A549 (cell line): ENCODE measurements around the gene EML1. TPM values are rescaled to one million over a fixed set of nuclear protein-coding genes. Genes with fewer than 3 reads are reported as not detected.
A peak's percentile ranks its signal among the peaks of the same experiment; 100 is the strongest.

Source experiments
- ATAC-seq, 2 experiments: fragments of 200-7000 bp in 1 of 2; fragments of >200 bp in 1 of 2; cut with Nextera tagmentation in 1 of 2; cut with Tn5 transposase in 1 of 2; 3 replicates each; pipeline versions ENCODE4 v1.8.0 to v1.9.1; 2018 to 2020; ENCODE audit warnings: mild to moderate bottlenecking in 1 of 2, moderate library complexity in 1 of 2
- CTCF ChIA-PET: fragments of 300-600 bp; sonication (Branson Sonifier 250); formaldehyde crosslinking; extraction: SDS; loops from one replicate; lab custom pipeline; 2021; ENCODE audit warnings: antibody characterized with exemption, inconsistent platforms; lab: Yijun Ruan, JAX
- POLR2A ChIA-PET: fragments of 350-600 bp; formaldehyde crosslinking; extraction: SDS; loops from one replicate; lab custom pipeline; 2021; ENCODE audit warnings: antibody characterized with exemption, inconsistent platforms; lab: Yijun Ruan, JAX
- DNase-seq, 2 experiments: peaks; one replicate each; pipeline versions ENCODE4 v3.0.0 to v3.0.0-alpha.2; 2011 to 2016; ENCODE audit warnings: low read depth in 1 of 2, low spot score in 1 of 2
- FAIRE-seq: peaks from 2 replicates; lab custom pipeline; 2011; peaks lifted over from hg19 to GRCh38; lab: Jason Lieb, UNC
- H3K27ac ChIP-seq, 2 experiments: fragments of >200 bp; sonication (Bioruptor Twin); formaldehyde crosslinking; 3 replicates each; pipeline ENCODE4 v1.5.1; 2016 to 2017
- H3K4me1 ChIP-seq: fragments of >200 bp; sonication (Bioruptor Twin); formaldehyde crosslinking; 3 replicates; pipeline ENCODE4 v1.6.1; 2016
- H3K4me2 ChIP-seq: fragments of >200 bp; sonication (Bioruptor Twin); formaldehyde crosslinking; 3 replicates; pipeline ENCODE4 v1.6.1; 2016
- H3K4me3 ChIP-seq: fragments of >200 bp; sonication (Bioruptor Twin); formaldehyde crosslinking; 3 replicates; pipeline ENCODE4 v1.5.1; 2016
- H3K9me3 ChIP-seq: fragments of >200 bp; sonication (Bioruptor Twin); formaldehyde crosslinking; 3 replicates; pipeline ENCODE4 v1.6.1; 2016
- ATOH8 ChIP-seq: fragments of 250-450 bp; sonication (Bioruptor Pico); IDR thresholded peaks from 2 replicates; pipeline ENCODE4 v1.5.0; 2020; ENCODE audit warnings: low read depth, mild to moderate bottlenecking, moderate library complexity
- BCL3 ChIP-seq: fragments of >200 bp; sonication (Bioruptor Twin); formaldehyde crosslinking; IDR thresholded peaks from 3 replicates; pipeline ENCODE4 v1.6.1; 2016
- BHLHE40 ChIP-seq: IDR thresholded peaks from 2 replicates; pipeline ENCODE4 v1.6.1; 2012; ENCODE audit warnings: low read depth, low read length, inconsistent platforms
- CBX8 ChIP-seq: fragments of 200-600 bp; sonication (generic); IDR thresholded peaks from 2 replicates; pipeline ENCODE4 v1.6.1; 2016
- CHD2 ChIP-seq: fragments of 150-350 bp; IDR thresholded peaks from 2 replicates; pipeline ENCODE4 v1.6.1; 2014; ENCODE audit warnings: low read length; ENCODE audit not compliant: partially characterized antibody
- EHMT2 ChIP-seq: fragments of 200-600 bp; sonication (generic); IDR thresholded peaks from 2 replicates; pipeline ENCODE4 v1.6.1; 2016; ENCODE audit warnings: antibody characterized with exemption, low read depth, mild to moderate bottlenecking, moderate library complexity
- EP300 ChIP-seq, 2 experiments: fragments of >200 bp; sonication (Bioruptor Twin); formaldehyde crosslinking; IDR thresholded peaks; 2 replicates in 1 of 2; 3 replicates in 1 of 2; pipeline ENCODE4 v1.6.1; 2016 to 2017
- ESRRA ChIP-seq: fragments of 150-350 bp; IDR thresholded peaks from 2 replicates; pipeline ENCODE4 v1.6.1; 2014; ENCODE audit warnings: mild to moderate bottlenecking, low read length, borderline replicate concordance
- FOXS1 ChIP-seq: fragments of 250-450 bp; sonication (Bioruptor Pico); IDR thresholded peaks from 2 replicates; pipeline ENCODE4 v1.5.0; 2020; ENCODE audit warnings: mild to moderate bottlenecking, moderate library complexity
- GATA3 ChIP-seq: IDR thresholded peaks from 2 replicates; pipeline ENCODE4 v1.6.1; 2012; ENCODE audit warnings: borderline replicate concordance
- HMGXB4 ChIP-seq: fragments of 250-450 bp; sonication (Bioruptor Pico); IDR thresholded peaks from 2 replicates; pipeline ENCODE4 v1.5.0; 2021; ENCODE audit warnings: mild to moderate bottlenecking, moderate library complexity, borderline replicate concordance
- JUN ChIP-seq, 2 experiments: fragments of >200 bp; sonication (Bioruptor Twin); formaldehyde crosslinking; IDR thresholded peaks; 2 replicates in 1 of 2; 3 replicates in 1 of 2; pipeline ENCODE4 v1.6.1; 2016 to 2017
- JUNB ChIP-seq: fragments of >200 bp; sonication (Bioruptor Twin); formaldehyde crosslinking; IDR thresholded peaks from 2 replicates; pipeline ENCODE4 v1.6.1; 2016
- KDM1A ChIP-seq: fragments of 200-600 bp; sonication (generic); IDR thresholded peaks from 2 replicates; pipeline ENCODE4 v1.6.1; 2016; ENCODE audit warnings: low read depth, mild to moderate bottlenecking
- KDM5A ChIP-seq: fragments of 200-600 bp; sonication (generic); IDR thresholded peaks from 2 replicates; pipeline ENCODE4 v1.6.1; 2016; ENCODE audit warnings: antibody characterized with exemption, mild to moderate bottlenecking
- MAFK ChIP-seq: fragments of 450-650 bp; IDR thresholded peaks from 2 replicates; pipeline ENCODE4 v1.6.1; 2014; ENCODE audit not compliant: partially characterized antibody
- MAZ ChIP-seq: fragments of 150-350 bp; IDR thresholded peaks from 2 replicates; pipeline ENCODE4 v1.6.1; 2014; ENCODE audit warnings: antibody characterized with exemption, low read depth, low read length, borderline replicate concordance
- MYC ChIP-seq: IDR thresholded peaks from 2 replicates; pipeline ENCODE4 v1.6.1; 2012; ENCODE audit warnings: mild to moderate bottlenecking, inconsistent platforms, low read length, improper control_type of control experiment, borderline replicate concordance
- POLR2A ChIP-seq: IDR thresholded peaks from 2 replicates; pipeline ENCODE4 v1.6.1; 2012; ENCODE audit warnings: mild to moderate bottlenecking, low read length
- RFX5 ChIP-seq: fragments of 450-650 bp; IDR thresholded peaks from 2 replicates; pipeline ENCODE4 v1.7.1; 2014; ENCODE audit warnings: antibody characterized with exemption, mild to moderate bottlenecking, moderate library complexity
- RNF2 ChIP-seq: fragments of 200-600 bp; sonication (generic); IDR thresholded peaks from 2 replicates; pipeline ENCODE4 v1.6.1; 2016; ENCODE audit warnings: low read depth, mild to moderate bottlenecking, antibody characterized with exemption, moderate library complexity, borderline replicate concordance
- SMC3 ChIP-seq: fragments of >200 bp; sonication (Bioruptor Twin); formaldehyde crosslinking; IDR thresholded peaks from 3 replicates; pipeline ENCODE4 v1.6.1; 2018; ENCODE audit warnings: inconsistent platforms
- SREBF2 ChIP-seq: fragments of 450-650 bp; IDR thresholded peaks from 2 replicates; pipeline ENCODE4 v1.6.1; 2014; ENCODE audit warnings: mild to moderate bottlenecking, moderate library complexity
- TFCP2L1 ChIP-seq: fragments of 250-450 bp; sonication (Bioruptor Pico); IDR thresholded peaks from 2 replicates; pipeline ENCODE4 v1.5.0; 2021; ENCODE audit warnings: mild to moderate bottlenecking
- TP53 ChIP-seq: fragments of 250-450 bp; sonication (Bioruptor Pico); IDR thresholded peaks from 2 replicates; pipeline ENCODE4 v1.5.0; 2021; ENCODE audit warnings: mild to moderate bottlenecking, moderate library complexity
- USF2 ChIP-seq: fragments of 450-650 bp; IDR thresholded peaks from 2 replicates; pipeline ENCODE4 v1.6.1; 2014; ENCODE audit warnings: antibody characterized with exemption
- ZC3H11A ChIP-seq: fragments of 450-650 bp; IDR thresholded peaks from 2 replicates; pipeline ENCODE4 v1.6.1; 2014; ENCODE audit warnings: antibody characterized with exemption, mild to moderate bottlenecking
- ZNF302 ChIP-seq: fragments of 250-450 bp; sonication (Bioruptor Pico); IDR thresholded peaks from 2 replicates; pipeline ENCODE4 v1.9.0; 2021; ENCODE audit warnings: inconsistent platforms, mild to moderate bottlenecking, moderate library complexity
- ZSCAN20 ChIP-seq: fragments of 250-450 bp; sonication (Bioruptor Pico); IDR thresholded peaks from 2 replicates; pipeline ENCODE4 v1.8.0; 2022; ENCODE audit warnings: mild to moderate bottlenecking, moderate library complexity
- WGBS: methylation state at CpG from one replicate; pipeline ENCODE4 v1.1.6; 2017; ENCODE audit errors: missing lambda C conversion rate; 5-methylcytosine and 5-hydroxymethylcytosine counted together
- polyA plus RNA-seq, 4 experiments: library from polyadenylated mRNA; depleted of rRNA in 3 of 4; stranded (reverse); fragments of >200 nt; fragmentation: RNase III in 1 of 4; extraction: RNeasy Plus Mini Kit Qiagen cat#74134 plus additional on column Dnase treatment in 1 of 4; gene quantifications; 2 replicates in 3 of 4; 3 replicates in 1 of 4; pipeline ENCODE4 v1.2.3, GENCODE V29; 2011 to 2017

EML1 gene
- polyA plus RNA-seq, 2 of the 4 experiments (the other 2 are of a cell fraction) = 29.7 to 30.8 TPM

- ATAC-seq = no peak
Measured at GRCh38 chr14:99905121-99905520, 111.9 kb downstream of the EML1 start.

GRCh38 chr14:99907761-99908652 lies 114.8 kb downstream of the EML1 start:
- Histone ChIP-seq H3K4me1 (peaks cover 34% of the 10 kb centered on the region), H3K4me3 (no peak overlapping the region), H3K9me3 (no peaks in the 10 kb centered on the region), H3K4me2 (no peak overlapping the region), H3K27ac (peak overlapping the region in 1 of 2 experiments; percentile 82; a peak in 1 of 6 replicates)
- WGBS = 93% methylated on average over 24 of the region's 24 CpGs
- TF ChIP-seq TP53 (CRISPR knock-in tag) (no peak), RNF2 (no peak), JUNB (no peak), GATA3 (no peak), ZNF302 (CRISPR knock-in tag) (no peak), HMGXB4 (no peak), CBX8 (no peak), ATOH8 (CRISPR knock-in tag) (no peak), ZC3H11A (no peak), EHMT2 (no peak)
- DNase-seq = no peak
- no peak for FAIRE-seq
- no peak for ATAC-seq
- POLR2A ChIA-PET = no interaction called here
- CTCF ChIA-PET = interaction anchor here (0.8 to 1.7 kb wide), 3 partner anchors 9 to 22 kb away, joined by 3 to 5 read pairs (median 5); no protein-coding TSS in a partner anchor

More at GRCh38 chr14:99905121-99905520, 111.9 kb downstream of the EML1 start:
- TF ChIP-seq FOXS1 (no peak), MYC (no peak), ESRRA (no peak), BCL3 (no peak), CHD2 (no peak), MAZ (no peak)
- Histone ChIP-seq H3K4me2 (no peak overlapping the region), H3K4me1 (peaks cover 11% of the 10 kb centered on the region), H3K4me3 (no peak overlapping the region), H3K27ac (no peak overlapping the region), H3K9me3 (no peaks in the 10 kb centered on the region)
- no peak for DNase-seq
- CTCF ChIA-PET = interaction anchor here (0.7 to 1.9 kb wide), 8 partner anchors 9 to 243 kb away, joined by 3 to 5 read pairs (median 4); no protein-coding TSS in a partner anchor
- WGBS = 92% methylated on average over 5 of the region's 5 CpGs
- POLR2A ChIA-PET = interaction anchor here (0.7 kb wide), 1 partner anchor 424 kb away, joined by 3 read pairs; the partner anchor contains the start of genes CCNK and SETD3
- no peak for FAIRE-seq

- Histone ChIP-seq H3K9me3 (no peaks in the 10 kb centered on the region), H3K27ac (peak overlapping the region in 1 of 2 experiments; percentile 82; a peak in 3 of 6 replicates), H3K4me2 (no peak overlapping the region), H3K4me3 (no peak overlapping the region), H3K4me1 (peaks cover 34% of the 10 kb centered on the region)
- POLR2A ChIA-PET = no interaction called here
- FAIRE-seq (no peak), ATAC-seq (no peak), DNase-seq (no peak)
- CTCF ChIA-PET = interaction anchor here (0.8 to 3.1 kb wide), 4 partner anchors 9 to 38 kb away, joined by 3 to 19 read pairs (median 4); no protein-coding TSS in a partner anchor
- WGBS = 89% methylated on average over 7 of the region's 7 CpGs
- TF ChIP-seq EP300 (IDR thresholded peaks at IDR 0.05) = no peak
- TF ChIP-seq TFCP2L1 (CRISPR knock-in tag) = no peak
- TF ChIP-seq SMC3 = no peak
- no peak for TF ChIP-seq BHLHE40
- no peak for TF ChIP-seq USF2
- no peak for TF ChIP-seq SREBF2
- no peak for TF ChIP-seq JUN (IDR thresholded peaks at IDR 0.05)
- TF ChIP-seq MAFK = no peak
- no peak for TF ChIP-seq ZSCAN20 (CRISPR knock-in tag)
- no peak for TF ChIP-seq KDM5A
- no peak for TF ChIP-seq POLR2A
- TF ChIP-seq KDM1A = no peak
- TF ChIP-seq MAZ = no peak
- TF ChIP-seq RFX5 = no peak
Measured at GRCh38 chr14:99908653-99909250, 115.5 kb downstream of the EML1 start.
